HL-60 (cell line): ENCODE measurements around the gene DPM1.

Experiments
- DNase-seq, 2 experiments: peaks; one replicate each; pipeline ENCODE4 v3.0.0-alpha.2; 2010 to 2020; ENCODE audit warnings: low read depth in 1 of 2, low spot score in 1 of 2
- H3K27ac ChIP-seq: fragments of 250-450 bp; sonication (Bioruptor Pico); replicated peaks from 2 replicates; pipeline ENCODE4 v1.5.1; 2020; ENCODE audit warnings: mild to moderate bottlenecking, moderate library complexity
- H3K27me3 ChIP-seq: fragments of 250-450 bp; sonication (Bioruptor Pico); 2 replicates; pipeline ENCODE4 v1.5.1; 2021; ENCODE audit warnings: mild to moderate bottlenecking, moderate library complexity; ENCODE audit not compliant: insufficient read depth, poor library complexity, severe bottlenecking
- H3K4me3 ChIP-seq: replicated peaks from 2 replicates; pipeline ENCODE4 v1.5.1; 2011; ENCODE audit warnings: mild to moderate bottlenecking, control low read depth, low read length; ENCODE audit not compliant: insufficient read depth
- GABPA ChIP-seq: IDR thresholded peaks from 2 replicates; pipeline ENCODE4 v1.6.1; 2012; ENCODE audit warnings: low read depth
- POLR2AphosphoS5 ChIP-seq: IDR thresholded peaks from 2 replicates; pipeline ENCODE4 v1.6.1; 2012; ENCODE audit warnings: low read depth
- SPI1 ChIP-seq: IDR thresholded peaks from 2 replicates; pipeline ENCODE4 v1.6.1; 2012; ENCODE audit warnings: low read depth, mild to moderate bottlenecking, borderline replicate concordance
- TF ChIP-seq, protein P1 (sequence below): IDR thresholded peaks from one replicate; pipeline ENCODE4 v1.5.1; 2011; ENCODE audit warnings: low read length, control low read depth, inconsistent platforms; ENCODE audit not compliant: insufficient read depth
- TF ChIP-seq, protein P2 (sequence below): IDR thresholded peaks from 2 replicates; pipeline ENCODE4 v1.6.1; 2012; ENCODE audit warnings: low read depth; ENCODE audit not compliant: insufficient replicate concordance

Gene DPM1

DNA sequence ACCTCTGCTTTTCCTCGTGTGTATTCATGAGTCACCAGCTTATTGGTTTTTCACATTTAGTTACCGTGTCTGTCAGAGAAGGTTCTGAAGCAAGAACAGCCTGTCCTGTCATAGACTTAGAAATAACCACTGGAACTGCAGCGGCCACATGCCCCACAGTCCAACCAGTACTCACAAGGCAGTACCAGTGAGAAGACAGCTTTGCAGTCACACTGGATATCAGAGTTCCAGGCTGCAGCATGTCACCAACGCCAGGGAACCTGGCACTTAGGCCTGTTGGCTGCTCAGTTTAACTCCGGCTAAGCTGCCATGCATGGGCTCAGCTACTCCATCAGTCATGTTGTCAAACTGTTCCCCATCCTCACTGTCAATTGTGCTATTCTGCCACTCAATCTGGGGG is 67.2 kb downstream of the DPM1 start:
- DNase-seq, result no peak
- TF ChIP-seq, protein P1, sequence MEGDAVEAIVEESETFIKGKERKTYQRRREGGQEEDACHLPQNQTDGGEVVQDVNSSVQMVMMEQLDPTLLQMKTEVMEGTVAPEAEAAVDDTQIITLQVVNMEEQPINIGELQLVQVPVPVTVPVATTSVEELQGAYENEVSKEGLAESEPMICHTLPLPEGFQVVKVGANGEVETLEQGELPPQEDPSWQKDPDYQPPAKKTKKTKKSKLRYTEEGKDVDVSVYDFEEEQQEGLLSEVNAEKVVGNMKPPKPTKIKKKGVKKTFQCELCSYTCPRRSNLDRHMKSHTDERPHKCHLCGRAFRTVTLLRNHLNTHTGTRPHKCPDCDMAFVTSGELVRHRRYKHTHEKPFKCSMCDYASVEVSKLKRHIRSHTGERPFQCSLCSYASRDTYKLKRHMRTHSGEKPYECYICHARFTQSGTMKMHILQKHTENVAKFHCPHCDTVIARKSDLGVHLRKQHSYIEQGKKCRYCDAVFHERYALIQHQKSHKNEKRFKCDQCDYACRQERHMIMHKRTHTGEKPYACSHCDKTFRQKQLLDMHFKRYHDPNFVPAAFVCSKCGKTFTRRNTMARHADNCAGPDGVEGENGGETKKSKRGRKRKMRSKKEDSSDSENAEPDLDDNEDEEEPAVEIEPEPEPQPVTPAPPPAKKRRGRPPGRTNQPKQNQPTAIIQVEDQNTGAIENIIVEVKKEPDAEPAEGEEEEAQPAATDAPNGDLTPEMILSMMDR, result no peak
- TF ChIP-seq POLR2AphosphoS5 (no peak), SPI1 (no peak), GABPA (no peak)
- TF ChIP-seq, protein P2, sequence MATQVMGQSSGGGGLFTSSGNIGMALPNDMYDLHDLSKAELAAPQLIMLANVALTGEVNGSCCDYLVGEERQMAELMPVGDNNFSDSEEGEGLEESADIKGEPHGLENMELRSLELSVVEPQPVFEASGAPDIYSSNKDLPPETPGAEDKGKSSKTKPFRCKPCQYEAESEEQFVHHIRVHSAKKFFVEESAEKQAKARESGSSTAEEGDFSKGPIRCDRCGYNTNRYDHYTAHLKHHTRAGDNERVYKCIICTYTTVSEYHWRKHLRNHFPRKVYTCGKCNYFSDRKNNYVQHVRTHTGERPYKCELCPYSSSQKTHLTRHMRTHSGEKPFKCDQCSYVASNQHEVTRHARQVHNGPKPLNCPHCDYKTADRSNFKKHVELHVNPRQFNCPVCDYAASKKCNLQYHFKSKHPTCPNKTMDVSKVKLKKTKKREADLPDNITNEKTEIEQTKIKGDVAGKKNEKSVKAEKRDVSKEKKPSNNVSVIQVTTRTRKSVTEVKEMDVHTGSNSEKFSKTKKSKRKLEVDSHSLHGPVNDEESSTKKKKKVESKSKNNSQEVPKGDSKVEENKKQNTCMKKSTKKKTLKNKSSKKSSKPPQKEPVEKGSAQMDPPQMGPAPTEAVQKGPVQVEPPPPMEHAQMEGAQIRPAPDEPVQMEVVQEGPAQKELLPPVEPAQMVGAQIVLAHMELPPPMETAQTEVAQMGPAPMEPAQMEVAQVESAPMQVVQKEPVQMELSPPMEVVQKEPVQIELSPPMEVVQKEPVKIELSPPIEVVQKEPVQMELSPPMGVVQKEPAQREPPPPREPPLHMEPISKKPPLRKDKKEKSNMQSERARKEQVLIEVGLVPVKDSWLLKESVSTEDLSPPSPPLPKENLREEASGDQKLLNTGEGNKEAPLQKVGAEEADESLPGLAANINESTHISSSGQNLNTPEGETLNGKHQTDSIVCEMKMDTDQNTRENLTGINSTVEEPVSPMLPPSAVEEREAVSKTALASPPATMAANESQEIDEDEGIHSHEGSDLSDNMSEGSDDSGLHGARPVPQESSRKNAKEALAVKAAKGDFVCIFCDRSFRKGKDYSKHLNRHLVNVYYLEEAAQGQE, result no peak
- no peak overlapping the region for H3K4me3 ChIP-seq
- no peaks in the 10 kb centered on the region for H3K27me3 ChIP-seq
- H3K27ac ChIP-seq, result no peak overlapping the region

DNA sequence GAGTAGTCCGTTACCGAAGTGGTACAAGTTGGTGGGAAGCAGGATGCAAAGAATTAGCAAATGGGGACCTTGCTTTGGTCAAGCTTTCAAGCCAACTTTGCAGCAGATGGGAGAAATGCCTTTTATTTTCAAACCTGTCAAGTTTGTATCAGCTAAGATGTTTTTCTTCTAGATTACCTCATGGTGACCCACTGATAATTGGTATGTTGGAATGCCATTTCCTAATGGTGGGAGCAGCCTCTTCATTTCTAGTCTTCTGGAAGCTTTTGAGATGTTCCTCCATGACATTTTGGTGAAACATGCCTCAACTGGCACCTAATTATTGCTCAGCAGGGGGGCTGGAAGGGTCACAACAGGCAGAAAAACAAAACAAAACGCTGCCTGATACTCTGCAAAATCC is 70.8 kb downstream of the DPM1 start:
- TF ChIP-seq, protein P1, result no peak
- no peak for TF ChIP-seq SPI1
- no peak overlapping the region for H3K27ac ChIP-seq
- no peaks in the 10 kb centered on the region for H3K27me3 ChIP-seq
- no peak for DNase-seq
- H3K4me3 ChIP-seq, result no peak overlapping the region

DNA sequence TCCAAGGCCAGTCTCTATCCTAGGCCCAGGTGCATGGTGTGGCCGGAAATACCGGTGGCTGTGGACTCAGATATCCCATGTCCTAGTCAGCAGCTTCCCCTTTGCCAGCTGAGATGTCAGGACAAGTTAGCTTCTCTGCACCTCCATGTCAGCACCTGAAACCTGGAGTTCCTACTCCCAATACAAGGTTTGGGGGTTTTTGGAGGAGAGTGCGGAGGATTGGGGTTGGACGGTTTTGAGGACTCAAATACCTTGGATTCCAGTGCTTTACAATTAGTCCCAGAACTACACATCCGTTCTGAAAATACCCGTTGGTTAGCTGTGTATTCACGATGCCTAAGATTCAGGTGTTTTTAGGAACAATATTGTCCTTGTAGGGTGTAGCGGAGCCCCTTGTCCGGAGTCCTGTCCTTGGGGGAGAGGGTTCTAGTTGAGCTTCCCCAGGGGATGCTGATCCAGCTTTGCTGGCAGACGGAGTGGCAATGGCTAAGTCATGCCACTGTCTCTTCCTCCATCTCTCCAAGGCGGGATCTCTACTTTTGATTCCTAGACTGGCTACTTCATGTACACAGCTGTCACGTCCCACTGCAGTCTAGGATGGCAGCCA is 72.0 kb downstream of the DPM1 start:
- H3K4me3 ChIP-seq, result no peak overlapping the region
- TF ChIP-seq POLR2AphosphoS5 (peak; percentile 19; the same call in 1 of the 2 replicates), GABPA (no peak), SPI1 (no peak)
- TF ChIP-seq, protein P2, result no peak
- DNase-seq, result no peak
- H3K27ac ChIP-seq, result no peak overlapping the region
- no peaks in the 10 kb centered on the region for H3K27me3 ChIP-seq

DNA sequence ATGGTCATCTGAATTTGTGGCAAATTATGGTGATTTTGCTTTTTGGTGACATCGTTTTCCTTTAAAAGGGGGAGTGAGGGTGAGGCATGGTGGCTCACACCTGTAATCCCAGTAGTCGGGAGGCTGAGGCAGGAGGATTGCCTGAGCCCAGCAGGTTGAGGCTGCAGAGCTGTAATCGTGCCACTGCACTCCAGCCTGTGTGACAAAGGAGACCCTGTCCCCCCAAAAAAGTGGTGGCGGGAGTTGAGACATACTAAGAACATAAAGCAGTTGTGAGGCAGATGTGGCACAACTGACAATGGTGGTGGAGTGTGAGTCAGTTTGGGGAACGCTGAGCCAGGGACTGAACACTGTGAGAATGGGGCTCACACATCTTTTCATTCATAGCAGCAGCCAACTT is 72.6 kb downstream of the DPM1 start:
- Histone ChIP-seq H3K27me3 (no peaks in the 10 kb centered on the region), H3K4me3 (no peak overlapping the region), H3K27ac (no peak overlapping the region)
- TF ChIP-seq SPI1 (no peak), POLR2AphosphoS5 (no peak), GABPA (no peak)
- TF ChIP-seq, protein P1, result no peak
- TF ChIP-seq, protein P2, result no peak
- no peak for DNase-seq
